HPDE6-E6E7 (cell line): Measurements from ENCODE around the gene NBPF4.
"Not testable (repeated sequence)": the region's sequence is repeated elsewhere in the genome, so short reads cannot be mapped to it uniquely, and the experiment has no call there.

Experiments used
- DNase-seq: peaks from one replicate; pipeline ENCODE4 v3.0.0; 2011; ENCODE audit warnings: missing footprints; ENCODE audit errors: extremely low spot score

Gene NBPF4

GRCh38 chr1:108214641-108215465, 29.0 kb downstream of the NBPF4 start:
- DNase-seq = not testable (repeated sequence)

GRCh38 chr1:108211014-108211413, 32.9 kb downstream of the NBPF4 start:
- no peak for DNase-seq

GRCh38 chr1:108209456-108210108, 34.3 kb downstream of the NBPF4 start:
- no peak for DNase-seq

GRCh38 chr1:108208724-108209446, 35.0 kb downstream of the NBPF4 start:
- DNase-seq = no peak

- DNase-seq = not testable (repeated sequence)
Measured at GRCh38 chr1:108203582-108203981, 40.3 kb downstream of the NBPF4 start.

GRCh38 chr1:108201687-108202086, 42.2 kb downstream of the NBPF4 start:
- DNase-seq = no peak

- peak; percentile 64 for DNase-seq
Measured at GRCh38 chr1:108200687-108201051, 43.2 kb downstream of the NBPF4 start.

GRCh38 chr1:108199781-108200686, 43.8 kb downstream of the NBPF4 start, which contains the start of gene SLC25A24:
Gene SLC25A24, minus strand, starts transcription at chr1:108200343. Its CDS starts 205 bp downstream, at chr1:108200138.
- peak; percentile 81 for DNase-seq

GRCh38 chr1:108199201-108199691, 44.6 kb downstream of the NBPF4 start:
- DNase-seq = peak; percentile 14

GRCh38 chr1:108194051-108194450, 49.8 kb downstream of the NBPF4 start:
- DNase-seq = no peak

- DNase-seq = no peak
Measured at GRCh38 chr1:108193333-108193732, 50.5 kb downstream of the NBPF4 start.

GRCh38 chr1:108192581-108192980, 51.3 kb downstream of the NBPF4 start:
- no peak for DNase-seq

GRCh38 chr1:108190686-108191416, 53.0 kb downstream of the NBPF4 start:
- no peak for DNase-seq

- DNase-seq = no peak
Measured at GRCh38 chr1:108190001-108190634, 53.8 kb downstream of the NBPF4 start.

- no peak for DNase-seq
Measured at GRCh38 chr1:108188801-108189200, 55.1 kb downstream of the NBPF4 start.

- no peak for DNase-seq
Measured at GRCh38 chr1:108182959-108183700, 60.7 kb downstream of the NBPF4 start.

GRCh38 chr1:108179018-108179417, 64.9 kb downstream of the NBPF4 start:
- no peak for DNase-seq
